PC-9 (cell line): Measurements from ENCODE around the gene PROB1.

Experiments
- EZH2 ChIP-seq: fragments of 200-600 bp; sonication (generic); IDR thresholded peaks from 2 replicates; pipeline ENCODE4 v1.8.0; 2017; ENCODE audit warnings: antibody characterized with exemption, low read depth
- TF ChIP-seq, protein P1 (sequence below): fragments of 200-600 bp; sonication (generic); conservative IDR thresholded peaks from 2 replicates; pipeline ENCODE4 v1.6.1; 2017; ENCODE audit warnings: mixed run types, antibody characterized with exemption, mild to moderate bottlenecking, moderate library complexity

GRCh38 chr5:139395844-139396640 lies 1.1 kb upstream of the PROB1 start:
- TF ChIP-seq EZH2: no peak
- TF ChIP-seq, protein P1, sequence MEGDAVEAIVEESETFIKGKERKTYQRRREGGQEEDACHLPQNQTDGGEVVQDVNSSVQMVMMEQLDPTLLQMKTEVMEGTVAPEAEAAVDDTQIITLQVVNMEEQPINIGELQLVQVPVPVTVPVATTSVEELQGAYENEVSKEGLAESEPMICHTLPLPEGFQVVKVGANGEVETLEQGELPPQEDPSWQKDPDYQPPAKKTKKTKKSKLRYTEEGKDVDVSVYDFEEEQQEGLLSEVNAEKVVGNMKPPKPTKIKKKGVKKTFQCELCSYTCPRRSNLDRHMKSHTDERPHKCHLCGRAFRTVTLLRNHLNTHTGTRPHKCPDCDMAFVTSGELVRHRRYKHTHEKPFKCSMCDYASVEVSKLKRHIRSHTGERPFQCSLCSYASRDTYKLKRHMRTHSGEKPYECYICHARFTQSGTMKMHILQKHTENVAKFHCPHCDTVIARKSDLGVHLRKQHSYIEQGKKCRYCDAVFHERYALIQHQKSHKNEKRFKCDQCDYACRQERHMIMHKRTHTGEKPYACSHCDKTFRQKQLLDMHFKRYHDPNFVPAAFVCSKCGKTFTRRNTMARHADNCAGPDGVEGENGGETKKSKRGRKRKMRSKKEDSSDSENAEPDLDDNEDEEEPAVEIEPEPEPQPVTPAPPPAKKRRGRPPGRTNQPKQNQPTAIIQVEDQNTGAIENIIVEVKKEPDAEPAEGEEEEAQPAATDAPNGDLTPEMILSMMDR: no peak; the same call in 1 of the 2 replicates
